IPS-20b (cell line): ENCODE results near the gene BRAP.
"Not testable (repeated sequence)": the region's sequence is repeated elsewhere in the genome, so short reads cannot be mapped to it uniquely, and the experiment has no call there.

Experiments used
- H3K27ac ChIP-seq: one replicate; pipeline ENCODE4 v1.5.1; 2013; ENCODE audit warnings: low read length
- H3K27me3 ChIP-seq: 2 replicates; pipeline ENCODE4 v1.6.1; 2013; ENCODE audit warnings: mild to moderate bottlenecking, low read length, inconsistent platforms; ENCODE audit not compliant: insufficient read depth
- H3K36me3 ChIP-seq: 2 replicates; pipeline ENCODE4 v1.6.1; 2013; ENCODE audit warnings: low read depth, mild to moderate bottlenecking, inconsistent platforms, low read length, moderate library complexity; ENCODE audit not compliant: insufficient read depth
- H3K4me1 ChIP-seq: 2 replicates; pipeline ENCODE4 v1.6.1; 2013; ENCODE audit warnings: mild to moderate bottlenecking, control low read depth, inconsistent platforms, low read length, moderate library complexity; ENCODE audit not compliant: insufficient read depth
- H3K4me3 ChIP-seq: 2 replicates; pipeline ENCODE4 v1.5.1; 2013; ENCODE audit warnings: mild to moderate bottlenecking, low read length, inconsistent platforms
- H3K9ac ChIP-seq: 2 replicates; pipeline ENCODE4 v1.6.1; 2013; ENCODE audit warnings: low read depth, mild to moderate bottlenecking, inconsistent platforms, low read length, moderate library complexity
- H3K9me3 ChIP-seq: 2 replicates; pipeline ENCODE4 v1.6.1; 2013; ENCODE audit warnings: mild to moderate bottlenecking, low read depth, low read length, inconsistent platforms; ENCODE audit not compliant: insufficient read depth

The BRAP gene

GRCh38 chr12:111685811-111686573 is at the start of gene BRAP, which contains the start of gene ACAD10:
BRAP (minus strand) TSS chr12:111685956; CDS start chr12:111685792, 164 bp downstream.
ACAD10 (plus strand) TSS chr12:111686053; CDS start chr12:111692710, 6,657 bp downstream.
- peak within 1 kb of the TSS; percentile 72 for H3K27ac ChIP-seq
- H3K36me3 ChIP-seq, result peaks cover 24% of the 10 kb centered on the region
- H3K4me3 ChIP-seq, result peak within 1 kb of the TSS; percentile 99
- H3K27me3 ChIP-seq, result no peaks in the 10 kb centered on the region
- peaks cover 3% of the 10 kb centered on the region; the same call in 1 of the 2 replicates for H3K4me1 ChIP-seq
- peak within 1 kb of the TSS; percentile 94 for H3K9ac ChIP-seq
- no peaks in the 10 kb centered on the region for H3K9me3 ChIP-seq

GRCh38 chr12:111733340-111733915 is 47.7 kb upstream of the BRAP start:
- no peaks in the 10 kb centered on the region for H3K27me3 ChIP-seq
- no peak overlapping the region for H3K27ac ChIP-seq
- peaks cover 29% of the 10 kb centered on the region for H3K36me3 ChIP-seq

GRCh38 chr12:111732786-111733185 is 47.0 kb upstream of the BRAP start:
- H3K27ac ChIP-seq, result no peak overlapping the region
- no peaks in the 10 kb centered on the region for H3K9me3 ChIP-seq
- no peaks in the 10 kb centered on the region for H3K4me1 ChIP-seq
- H3K27me3 ChIP-seq, result no peaks in the 10 kb centered on the region
- peaks cover 25% of the 10 kb centered on the region for H3K36me3 ChIP-seq
- no peak overlapping the region for H3K9ac ChIP-seq
- no peak overlapping the region for H3K4me3 ChIP-seq

More at GRCh38 chr12:111733340-111733915, 47.7 kb upstream of the BRAP start:
- H3K9me3 ChIP-seq, result no peaks in the 10 kb centered on the region
- H3K9ac ChIP-seq, result no peak overlapping the region
- no peaks in the 10 kb centered on the region for H3K4me1 ChIP-seq
- H3K4me3 ChIP-seq, result no peak overlapping the region

- Histone ChIP-seq H3K4me1 (no peaks in the 10 kb centered on the region), H3K9me3 (no peaks in the 10 kb centered on the region), H3K27ac (no peak overlapping the region), H3K27me3 (no peaks in the 10 kb centered on the region), H3K9ac (no peak overlapping the region), H3K36me3 (peaks cover 16% of the 10 kb centered on the region), H3K4me3 (no peak overlapping the region)
Measured at GRCh38 chr12:111730420-111730819, 44.7 kb upstream of the BRAP start.

- no peak overlapping the region for H3K4me3 ChIP-seq
- no peaks in the 10 kb centered on the region for H3K4me1 ChIP-seq
- H3K9ac ChIP-seq, result no peak overlapping the region; the same call in 1 of the 2 replicates
- H3K27ac ChIP-seq, result no peak overlapping the region
- no peaks in the 10 kb centered on the region for H3K9me3 ChIP-seq
- no peaks in the 10 kb centered on the region for H3K27me3 ChIP-seq
- peaks cover 16% of the 10 kb centered on the region for H3K36me3 ChIP-seq
Measured at GRCh38 chr12:111728795-111729194, 43.0 kb upstream of the BRAP start.

GRCh38 chr12:111723646-111724360 is 38.0 kb upstream of the BRAP start:
- H3K4me1 ChIP-seq, H3K9me3 ChIP-seq, H3K27ac ChIP-seq, H3K9ac ChIP-seq, H3K4me3 ChIP-seq, H3K27me3 ChIP-seq: not testable (repeated sequence)
- H3K36me3 ChIP-seq, result peaks cover 13% of the 10 kb centered on the region

GRCh38 chr12:111720457-111720856 is 34.7 kb upstream of the BRAP start:
- Histone ChIP-seq H3K27ac (no peak overlapping the region), H3K4me1 (no peaks in the 10 kb centered on the region), H3K36me3 (peaks cover 33% of the 10 kb centered on the region)

GRCh38 chr12:111719316-111719715 is 33.6 kb upstream of the BRAP start:
- not testable (repeated sequence) for H3K9me3 ChIP-seq, H3K9ac ChIP-seq, H3K4me3 ChIP-seq, H3K27ac ChIP-seq, H3K4me1 ChIP-seq, H3K27me3 ChIP-seq
- H3K36me3 ChIP-seq, result peaks cover 40% of the 10 kb centered on the region

More at GRCh38 chr12:111720457-111720856, 34.7 kb upstream of the BRAP start:
- Histone ChIP-seq H3K4me3 (no peak overlapping the region), H3K27me3 (no peaks in the 10 kb centered on the region), H3K9ac (no peak overlapping the region), H3K9me3 (no peaks in the 10 kb centered on the region)

GRCh38 chr12:111715279-111715678 is 29.5 kb upstream of the BRAP start:
- no peaks in the 10 kb centered on the region for H3K9me3 ChIP-seq
- H3K4me3 ChIP-seq, result no peak overlapping the region
- H3K4me1 ChIP-seq, result no peaks in the 10 kb centered on the region
- no peak overlapping the region for H3K9ac ChIP-seq
- H3K36me3 ChIP-seq, result peaks cover 47% of the 10 kb centered on the region
- H3K27ac ChIP-seq, result no peak overlapping the region
- H3K27me3 ChIP-seq, result no peaks in the 10 kb centered on the region

GRCh38 chr12:111706145-111706544 is 20.4 kb upstream of the BRAP start:
- no peak overlapping the region for H3K27ac ChIP-seq
- no peak overlapping the region for H3K9ac ChIP-seq
- no peaks in the 10 kb centered on the region for H3K4me1 ChIP-seq
- no peaks in the 10 kb centered on the region for H3K9me3 ChIP-seq
- no peaks in the 10 kb centered on the region for H3K27me3 ChIP-seq
- peaks cover 34% of the 10 kb centered on the region for H3K36me3 ChIP-seq
- H3K4me3 ChIP-seq, result no peak overlapping the region

GRCh38 chr12:111705672-111706071 is 19.9 kb upstream of the BRAP start:
- H3K4me1 ChIP-seq, result no peaks in the 10 kb centered on the region
- no peak overlapping the region for H3K4me3 ChIP-seq
- no peaks in the 10 kb centered on the region for H3K9me3 ChIP-seq
- no peak overlapping the region for H3K9ac ChIP-seq
- peaks cover 37% of the 10 kb centered on the region for H3K36me3 ChIP-seq
- H3K27ac ChIP-seq, result no peak overlapping the region
- no peaks in the 10 kb centered on the region for H3K27me3 ChIP-seq
